K562 (cell line): ENCODE results near the gene SLC66A2. TPM values are rescaled to one million over a fixed set of nuclear protein-coding genes. Genes with fewer than 3 reads are reported as not detected.

Experiments
- ATAC-seq: fragments of 200-7000 bp; cut with Tn5 transposase; 3 replicates; pipeline ENCODE4 v1.9.1; 2020; ENCODE audit warnings: moderate library complexity
- BruUV-seq: library from RNA; stranded (reverse); fragments of 400-500 nt; replicated peaks from 2 replicates; lab custom pipeline; 2021; lab: Mats Ljungman, UMichigan
- CTCF ChIA-PET: fragments of 300-600 bp; formaldehyde crosslinking; extraction: SDS; loops from one replicate; lab custom pipeline; 2021; ENCODE audit warnings: low intra/inter-chr PET ratio; lab: Yijun Ruan, JAX
- POLR2A ChIA-PET: fragments of 300-600, 350-650 bp; sonication (Branson Sonifier 250); formaldehyde crosslinking; extraction: SDS; loops from one replicate; lab custom pipeline; 2021; ENCODE audit warnings: antibody characterized with exemption, inconsistent platforms; lab: Yijun Ruan, JAX
- DNase-seq, 4 experiments: peaks; one replicate each; pipeline versions ENCODE4 v3.0.0 to v3.0.0-alpha.2; 2011 to 2018; ENCODE audit warnings: low spot score in 3 of 4, mixed read lengths in 3 of 4; ENCODE audit errors: extremely low read depth in 1 of 4
- FAIRE-seq: peaks from 2 replicates; lab custom pipeline; 2011; peaks lifted over from hg19 to GRCh38; lab: Jason Lieb, UNC
- H2AFZ ChIP-seq: 2 replicates; pipeline ENCODE4 v1.6.0; 2011; ENCODE audit warnings: low read depth, low read length, control low read depth, inconsistent platforms
- H3K27ac ChIP-seq: fragments of 200-600 bp; 3 replicates; pipeline ENCODE4 v1.8.0; 2011; ENCODE audit warnings: low read depth, mild to moderate bottlenecking, control low read depth, inconsistent platforms, low read length, moderate library complexity, mixed read lengths; ENCODE audit errors: extremely low read depth
- H3K27me3 ChIP-seq, 2 experiments: fragments of 300-600 bp in 1 of 2; 2 replicates in 1 of 2; 3 replicates in 1 of 2; pipeline versions ENCODE4 v1.6.0 to v1.8.0; 2011; ENCODE audit warnings: inconsistent platforms in 2 of 2, low read length in 2 of 2, mild to moderate bottlenecking in 1 of 2, mixed read lengths in 1 of 2, moderate library complexity in 1 of 2; ENCODE audit not compliant: control insufficient read depth in 2 of 2, insufficient read depth in 2 of 2
- H3K36me3 ChIP-seq: fragments of 300-600 bp; 3 replicates; pipeline ENCODE4 v1.8.0; 2011; ENCODE audit warnings: mild to moderate bottlenecking, low read length, inconsistent platforms; ENCODE audit not compliant: control insufficient read depth, insufficient read depth
- H3K4me1 ChIP-seq, 2 experiments: fragments of 200-600 bp in 1 of 2; replicated peaks in 1 of 2; 2 replicates in 1 of 2; 3 replicates in 1 of 2; pipeline versions ENCODE4 v1.5.1 to v1.8.0; 2011; ENCODE audit warnings: inconsistent platforms in 2 of 2, low read length in 2 of 2, mild to moderate bottlenecking in 1 of 2, mixed read lengths in 1 of 2, moderate library complexity in 1 of 2; ENCODE audit not compliant: control insufficient read depth in 2 of 2, insufficient read depth in 2 of 2
- H3K4me2 ChIP-seq: 2 replicates; pipeline ENCODE4 v1.6.1; 2011; ENCODE audit warnings: low read length, control low read depth, inconsistent platforms, mixed read lengths; ENCODE audit not compliant: insufficient read depth
- H3K4me3 ChIP-seq: fragments of 200-600 bp; sonication (generic), shearing (Covaris generic); 2 replicates; pipeline ENCODE4 v1.5.1; 2016; ENCODE audit warnings: control low read depth, inconsistent platforms
- H3K79me2 ChIP-seq: fragments of 200-600 bp; 3 replicates; pipeline ENCODE4 v1.8.0; 2011; ENCODE audit warnings: low read length, inconsistent platforms; ENCODE audit not compliant: control insufficient read depth, insufficient read depth
- H3K9ac ChIP-seq, 2 experiments: 2 replicates each; pipeline versions ENCODE4 v1.6.0 to v1.6.1; 2011; ENCODE audit warnings: low read depth in 2 of 2, low read length in 2 of 2, control low read depth in 1 of 2, inconsistent platforms in 1 of 2, mild to moderate bottlenecking in 1 of 2, mixed read lengths in 1 of 2; ENCODE audit not compliant: insufficient read depth in 1 of 2
- H3K9me1 ChIP-seq: one replicate; pipeline ENCODE4 v1.6.0; 2011; ENCODE audit warnings: inconsistent platforms, mild to moderate bottlenecking, low read length, moderate library complexity; ENCODE audit not compliant: control insufficient read depth, insufficient read depth
- H3K9me3 ChIP-seq: replicated peaks from 2 replicates; pipeline ENCODE4 v1.5.1; 2011; ENCODE audit warnings: low read depth, low read length, inconsistent platforms; ENCODE audit not compliant: control insufficient read depth, insufficient read depth
- H4K20me1 ChIP-seq: replicated peaks from 2 replicates; pipeline ENCODE4 v1.6.1; 2011; ENCODE audit warnings: low read length, inconsistent platforms, mixed read lengths; ENCODE audit not compliant: control insufficient read depth, insufficient read depth
- FOXM1 ChIP-seq, 2 experiments: fragments of 450-650 bp in 1 of 2; sonication (generic) in 1 of 2; formaldehyde crosslinking in 1 of 2; IDR thresholded peaks; 2 replicates each; pipeline versions ENCODE4 v1.6.1 to v1.9.0; 2017 to 2022; ENCODE audit warnings: low read depth in 2 of 2, mild to moderate bottlenecking in 2 of 2, missing genetic modification reagents in 1 of 2, moderate library complexity in 1 of 2
- HBP1 ChIP-seq: fragments of 450-650 bp; formaldehyde crosslinking; IDR thresholded peaks from 2 replicates; pipeline ENCODE4 v1.4.0; 2022; ENCODE audit warnings: missing genetic modification characterization
- HDAC1 ChIP-seq, 2 experiments: fragments of 450-650 bp; IDR thresholded peaks; 2 replicates each; pipeline ENCODE4 v1.6.1; 2016 to 2017; ENCODE audit warnings: inconsistent platforms in 1 of 2, mild to moderate bottlenecking in 1 of 2, moderate library complexity in 1 of 2
- ILK ChIP-seq: fragments of 450-650 bp; IDR thresholded peaks from 2 replicates; pipeline ENCODE4 v1.6.1; 2016; ENCODE audit warnings: missing genetic modification characterization, low read depth, mild to moderate bottlenecking, missing compliant biosample characterization, moderate library complexity, borderline replicate concordance
- MAZ ChIP-seq, 2 experiments: fragments of 450-650 bp in 1 of 2; sonication (generic) in 1 of 2; formaldehyde crosslinking; IDR thresholded peaks in 1 of 2; conservative IDR thresholded peaks in 1 of 2; 2 replicates each; pipeline versions ENCODE4 v1.4.0 to v1.5.0; 2020; ENCODE audit warnings: mild to moderate bottlenecking in 1 of 2, missing genetic modification reagents in 1 of 2
- MITF ChIP-seq: IDR thresholded peaks from 2 replicates; pipeline ENCODE4 v1.6.1; 2014; ENCODE audit warnings: antibody characterized with exemption
- NCOA4 ChIP-seq: fragments of 450-650 bp; IDR thresholded peaks from 2 replicates; pipeline ENCODE4 v1.6.1; 2018; ENCODE audit warnings: mild to moderate bottlenecking; ENCODE audit not compliant: partially characterized antibody
- NFATC3 ChIP-seq: fragments of 450-650 bp; IDR thresholded peaks from 2 replicates; pipeline ENCODE4 v1.6.1; 2017; ENCODE audit warnings: mild to moderate bottlenecking
- PTTG1 ChIP-seq: fragments of 450-650 bp; IDR thresholded peaks from 2 replicates; pipeline ENCODE4 v1.6.1; 2016; ENCODE audit warnings: low read depth, mild to moderate bottlenecking, missing genetic modification characterization, missing compliant biosample characterization
- RBM25 ChIP-seq: fragments of 200-400 bp; formaldehyde crosslinking; IDR thresholded peaks from 2 replicates; pipeline ENCODE4 v1.6.1; 2018; ENCODE audit warnings: low read length, low read depth, moderate library complexity; ENCODE audit not compliant: severe bottlenecking
- SLC30A9 ChIP-seq: fragments of 250-450 bp; sonication (Bioruptor Pico); IDR thresholded peaks from 2 replicates; pipeline ENCODE4 v1.8.0; 2022; ENCODE audit warnings: mild to moderate bottlenecking, moderate library complexity
- SMARCA4 ChIP-seq: fragments of 450-650 bp; IDR thresholded peaks from 2 replicates; pipeline ENCODE4 v1.6.1; 2016
- SREBF2 ChIP-seq: sonication (generic); formaldehyde crosslinking; IDR thresholded peaks from 2 replicates; pipeline ENCODE4 v1.4.0; 2020; ENCODE audit warnings: mild to moderate bottlenecking, missing genetic modification reagents
- ZKSCAN1 ChIP-seq: fragments of 150-350 bp; IDR thresholded peaks from 2 replicates; pipeline ENCODE4 v1.6.1; 2016; ENCODE audit warnings: low read depth, low read length
- ZNF217 ChIP-seq: sonication (generic); formaldehyde crosslinking; IDR thresholded peaks from 2 replicates; pipeline ENCODE4 v1.8.0; 2022; ENCODE audit warnings: mild to moderate bottlenecking, missing genetic modification reagents
- ZNF444 ChIP-seq: fragments of 250-450 bp; sonication (Bioruptor Pico); IDR thresholded peaks from 2 replicates; pipeline ENCODE4 v1.4.0; 2020; ENCODE audit warnings: mild to moderate bottlenecking, moderate library complexity
- WGBS: fragments of 100-300 bp; shearing (Covaris generic); methylation state at CpG from one replicate; pipeline ENCODE4 v1.1.6; 2016; ENCODE audit warnings: low coverage, mixed read lengths; ENCODE audit not compliant: insufficient coverage; ENCODE audit errors: missing lambda C conversion rate; 5-methylcytosine and 5-hydroxymethylcytosine counted together
- in situ Hi-C: fragments of 300-500 bp; cut with MboI; formaldehyde crosslinking; loops from 4 replicates; pipeline ENCODE4 v1.15.0; 2018; ENCODE audit warnings: inconsistent platforms, mixed read lengths
- intact Hi-C: fragments of 100-400 bp; cut with micrococcal nuclease; formaldehyde crosslinking; loops from 2 replicates; pipeline ENCODE4 v1.14.2; 2022
- polyA plus RNA-seq, 8 experiments: library from polyadenylated mRNA; depleted of rRNA in 4 of 8; stranded (reverse) in 5 of 8; unstranded in 3 of 8; fragments of >200 nt; fragmentation: Nextera tagmentation in 2 of 8; fragmentation: Illumina TruSeq in 1 of 8; extraction: Ambion mirVana in 2 of 8; extraction: Trizol in 1 of 8; gene quantifications; 2 replicates each; pipeline versions ENCODE4 v1.2.1 to v1.2.3, GENCODE V29; 2011 to 2014; ENCODE audit warnings: inconsistent platforms in 1 of 8, missing spikeins in 1 of 8
- total RNA-seq, 7 experiments: library from RNA; depleted of rRNA in 6 of 7; stranded (reverse); fragments of >200 nt in 6 of 7; fragmentation: Illumina TruSeq in 2 of 7; extraction: Trizol in 2 of 7; gene quantifications; 2 replicates each; pipeline versions ENCODE4 v1.2.1 to v1.2.3, GENCODE V29; 2011 to 2021; ENCODE audit warnings: low replicate concordance in 1 of 7
- TF ChIP-seq, protein P1 (sequence below): fragments of 450-650 bp; IDR thresholded peaks from 2 replicates; pipeline ENCODE4 v1.7.0; 2016; ENCODE audit warnings: borderline replicate concordance

Gene SLC66A2
- total and polyA plus RNA-seq, 9 of the 15 experiments (the other 6 are each of a cell fraction or from before 2014, with no cell fraction given) = 0.25 to 17.5 (median 5.6) TPM

DNA sequence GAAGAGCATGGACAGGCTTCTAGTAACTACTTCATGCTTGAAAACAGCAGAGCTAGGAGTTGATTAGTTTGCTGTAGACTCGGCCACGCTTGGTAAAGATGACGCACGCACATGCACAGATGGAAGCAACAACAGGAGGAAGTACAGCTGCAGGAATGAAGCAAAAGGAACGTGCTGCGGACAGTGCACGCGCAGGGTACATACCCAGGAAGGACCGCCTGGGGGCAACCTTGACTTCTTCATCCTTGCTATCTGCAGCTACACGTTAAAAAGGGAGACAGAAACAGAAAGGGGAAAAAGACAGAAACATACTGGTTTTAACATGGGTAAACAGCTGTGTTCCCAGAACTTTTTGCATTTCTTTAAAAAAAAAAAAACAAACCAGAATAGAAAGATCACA lies 17.7 kb downstream of the SLC66A2 start:
- Histone ChIP-seq H3K9me1 (no peaks in the 10 kb centered on the region), H3K4me1 (no peaks in the 10 kb centered on the region; a peak in 1 of 5 replicates), H3K79me2 (no peaks in the 10 kb centered on the region), H3K9me3 (peaks cover 6% of the 10 kb centered on the region; the same call in 1 of the 2 replicates), H3K27ac (no peak overlapping the region), H3K4me3 (no peak overlapping the region), H3K36me3 (peaks cover 3% of the 10 kb centered on the region; the same call in 1 of the 3 replicates), H2AFZ (no peak overlapping the region), H3K27me3 (no peaks in the 10 kb centered on the region), H3K9ac (no peak overlapping the region), H4K20me1 (no peaks in the 10 kb centered on the region), H3K4me2 (no peak overlapping the region)
- DNase-seq = no peak
- TF ChIP-seq ZNF217 (CRISPR knock-in tag) (no peak), MAZ (CRISPR knock-in tag; conservative IDR thresholded peaks at IDR 0.05 in 1 of 2, IDR thresholded peaks at IDR 0.05 in 1 of 2) (no peak), ILK (tag) (no peak), HDAC1 (IDR thresholded peaks at IDR 0.05) (no peak), SREBF2 (no peak), FOXM1 (IDR thresholded peaks at IDR 0.05; ENCODE audit: low read depth) (no peak), FOXM1 (CRISPR knock-in tag; IDR thresholded peaks at IDR 0.05; ENCODE audit: low read depth) (no peak), MITF (no peak), RBM25 (no peak), NCOA4 (no peak), ZNF444 (CRISPR knock-in tag) (no peak), SMARCA4 (no peak), NFATC3 (no peak), HBP1 (no peak), ZKSCAN1 (no peak), PTTG1 (no peak), SLC30A9 (no peak)
- TF ChIP-seq, protein P1, sequence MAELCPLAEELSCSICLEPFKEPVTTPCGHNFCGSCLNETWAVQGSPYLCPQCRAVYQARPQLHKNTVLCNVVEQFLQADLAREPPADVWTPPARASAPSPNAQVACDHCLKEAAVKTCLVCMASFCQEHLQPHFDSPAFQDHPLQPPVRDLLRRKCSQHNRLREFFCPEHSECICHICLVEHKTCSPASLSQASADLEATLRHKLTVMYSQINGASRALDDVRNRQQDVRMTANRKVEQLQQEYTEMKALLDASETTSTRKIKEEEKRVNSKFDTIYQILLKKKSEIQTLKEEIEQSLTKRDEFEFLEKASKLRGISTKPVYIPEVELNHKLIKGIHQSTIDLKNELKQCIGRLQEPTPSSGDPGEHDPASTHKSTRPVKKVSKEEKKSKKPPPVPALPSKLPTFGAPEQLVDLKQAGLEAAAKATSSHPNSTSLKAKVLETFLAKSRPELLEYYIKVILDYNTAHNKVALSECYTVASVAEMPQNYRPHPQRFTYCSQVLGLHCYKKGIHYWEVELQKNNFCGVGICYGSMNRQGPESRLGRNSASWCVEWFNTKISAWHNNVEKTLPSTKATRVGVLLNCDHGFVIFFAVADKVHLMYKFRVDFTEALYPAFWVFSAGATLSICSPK = no peak
- ChIA-PET POLR2A (no interaction called here), CTCF (no interaction called here)
- no peak for ATAC-seq
- in situ Hi-C loops (no loop called here), intact Hi-C loops (no loop called here)
- BruUV-seq = no TSS peak
- no peak for FAIRE-seq
- WGBS = 76% methylated on average over 7 of the region's 10 CpGs
